OCI-LY7 (cell line): ENCODE data around the gene GNPTG. TPM values are rescaled to one million over a fixed set of nuclear protein-coding genes. Genes with fewer than 3 reads are reported as not detected.

Experiments
- BruUV-seq: library from RNA; stranded (reverse); fragments of 400-500 nt; replicated peaks from 2 replicates; lab custom pipeline; 2021; lab: Mats Ljungman, UMichigan
- CTCF ChIA-PET: fragments of 300-600 bp; sonication (Branson Sonifier 250); formaldehyde crosslinking; loops from one replicate; lab custom pipeline; 2022; ENCODE audit warnings: antibody characterized with exemption; ENCODE audit not compliant: unreplicated experiment; lab: Charles Lee
- POLR2A ChIA-PET: fragments of 300-600 bp; sonication (Branson Sonifier 250); formaldehyde crosslinking; loops from one replicate; lab custom pipeline; 2022; ENCODE audit warnings: antibody characterized with exemption; lab: Charles Lee
- DNase-seq: peaks from one replicate; pipeline ENCODE4 v3.0.0-alpha.2; 2015; ENCODE audit warnings: low spot score
- H2AFZ ChIP-seq: fragments of 200-600 bp; sonication (generic), shearing (Covaris generic); 2 replicates; pipeline ENCODE4 v1.6.1; 2014; ENCODE audit warnings: mild to moderate bottlenecking, antibody characterized with exemption, low read length, moderate library complexity
- H3K27ac ChIP-seq: fragments of 200-600 bp; sonication (generic); 2 replicates; pipeline ENCODE4 v1.5.1; 2014; ENCODE audit warnings: mixed run types, low read depth, mild to moderate bottlenecking, moderate library complexity, low read length, inconsistent platforms; ENCODE audit not compliant: poor library complexity, severe bottlenecking
- H3K36me3 ChIP-seq: fragments of 200-600 bp; sonication (generic); 2 replicates; pipeline ENCODE4 v1.6.1; 2014; ENCODE audit warnings: mild to moderate bottlenecking, antibody characterized with exemption, low read length, moderate library complexity, mixed read lengths; ENCODE audit not compliant: insufficient read depth
- H3K4me1 ChIP-seq: fragments of 200-600 bp; sonication (generic); 2 replicates; pipeline ENCODE4 v1.5.1; 2014; ENCODE audit warnings: mild to moderate bottlenecking, low read length; ENCODE audit not compliant: insufficient read depth, poor library complexity, severe bottlenecking
- H3K4me2 ChIP-seq: fragments of 200-600 bp; sonication (generic); 2 replicates; pipeline ENCODE4 v1.6.1; 2014; ENCODE audit warnings: mild to moderate bottlenecking, low read length
- H3K4me3 ChIP-seq: fragments of 200-600 bp; sonication (generic); 2 replicates; pipeline ENCODE4 v1.5.1; 2014; ENCODE audit warnings: mild to moderate bottlenecking, low read depth, low read length; ENCODE audit not compliant: poor library complexity, severe bottlenecking
- H3K79me2 ChIP-seq: fragments of 200-600 bp; sonication (generic); 2 replicates; pipeline ENCODE4 v1.6.1; 2016; ENCODE audit warnings: low read depth, mild to moderate bottlenecking, low read length, moderate library complexity, mixed read lengths; ENCODE audit not compliant: insufficient read depth
- H3K9me2 ChIP-seq: fragments of 200-600 bp; sonication (generic); 2 replicates; pipeline ENCODE4 v1.6.1; 2016; ENCODE audit warnings: mild to moderate bottlenecking, low read length, mixed read lengths; ENCODE audit not compliant: insufficient read depth
- H3K9me3 ChIP-seq: fragments of 200-600 bp; sonication (generic); 2 replicates; pipeline ENCODE4 v1.6.1; 2014; ENCODE audit warnings: mild to moderate bottlenecking, mixed run types, low read length, mixed read lengths
- H4K20me1 ChIP-seq: fragments of 200-600 bp; sonication (generic); 2 replicates; pipeline ENCODE4 v1.6.1; 2014; ENCODE audit warnings: mild to moderate bottlenecking, antibody characterized with exemption, low read length, moderate library complexity, mixed read lengths; ENCODE audit not compliant: insufficient read depth
- CTCF ChIP-seq: fragments of 200-600 bp; sonication (generic); conservative IDR thresholded peaks from 2 replicates; pipeline ENCODE4 v1.5.1; 2014; ENCODE audit warnings: mild to moderate bottlenecking, antibody characterized with exemption, low read length, moderate library complexity, mixed read lengths
- EZH2phosphoT487 ChIP-seq: fragments of 200-600 bp; sonication (generic); IDR thresholded peaks from 2 replicates; pipeline ENCODE4 v1.6.1; 2018; ENCODE audit warnings: low read depth, borderline replicate concordance, mild to moderate bottlenecking, mixed run types, antibody characterized with exemption, low read length, moderate library complexity, mixed read lengths
- intact Hi-C: fragments of 100-400 bp; cut with micrococcal nuclease; formaldehyde crosslinking; loops from one replicate; pipeline ENCODE4 v1.10.0; 2022; ENCODE audit not compliant: unreplicated experiment
- total RNA-seq, 2 experiments: library from RNA; depleted of rRNA in 1 of 2; stranded (reverse); fragments of >200 nt in 1 of 2; shearing (Covaris generic) in 1 of 2; gene quantifications; 2 replicates each; pipeline ENCODE4 v1.2.3, GENCODE V29; 2014 to 2022

Gene GNPTG
- total RNA-seq, 2 experiments from 2014 or later: 21.3 to 24.1 TPM

- no peak for DNase-seq
- Histone ChIP-seq H3K9me2 (no peaks in the 10 kb centered on the region), H2AFZ (no peak overlapping the region), H3K36me3 (no peaks in the 10 kb centered on the region), H3K4me2 (no peak overlapping the region), H3K4me3 (no peak overlapping the region), H3K4me1 (no peaks in the 10 kb centered on the region), H3K27ac (no peak overlapping the region), H4K20me1 (no peaks in the 10 kb centered on the region), H3K79me2 (no peaks in the 10 kb centered on the region), H3K9me3 (no peaks in the 10 kb centered on the region)
- CTCF ChIA-PET: no interaction called here
- TF ChIP-seq CTCF: no peak
- TF ChIP-seq EZH2phosphoT487: no peak
- POLR2A ChIA-PET: no interaction called here
- intact Hi-C loops: no loop called here
- BruUV-seq: no TSS peak
These were observed 43.8 kb downstream of the GNPTG start for GRCh38 chr16:1395444-1396031.

GRCh38 chr16:1397779-1398178 lies 46.0 kb downstream of the GNPTG start:
- intact Hi-C loops: no loop called here
- ChIA-PET POLR2A (no interaction called here), CTCF (no interaction called here)
- Histone ChIP-seq H3K4me1 (no peaks in the 10 kb centered on the region), H4K20me1 (no peaks in the 10 kb centered on the region), H3K4me2 (no peak overlapping the region), H3K79me2 (no peaks in the 10 kb centered on the region), H3K36me3 (peaks cover 11% of the 10 kb centered on the region; the same call in 1 of the 2 replicates), H3K27ac (no peak overlapping the region), H3K4me3 (no peak overlapping the region), H3K9me2 (no peaks in the 10 kb centered on the region), H2AFZ (no peak overlapping the region), H3K9me3 (no peaks in the 10 kb centered on the region)
- no peak for DNase-seq
- no peak for TF ChIP-seq EZH2phosphoT487
- BruUV-seq: no TSS peak

DNA sequence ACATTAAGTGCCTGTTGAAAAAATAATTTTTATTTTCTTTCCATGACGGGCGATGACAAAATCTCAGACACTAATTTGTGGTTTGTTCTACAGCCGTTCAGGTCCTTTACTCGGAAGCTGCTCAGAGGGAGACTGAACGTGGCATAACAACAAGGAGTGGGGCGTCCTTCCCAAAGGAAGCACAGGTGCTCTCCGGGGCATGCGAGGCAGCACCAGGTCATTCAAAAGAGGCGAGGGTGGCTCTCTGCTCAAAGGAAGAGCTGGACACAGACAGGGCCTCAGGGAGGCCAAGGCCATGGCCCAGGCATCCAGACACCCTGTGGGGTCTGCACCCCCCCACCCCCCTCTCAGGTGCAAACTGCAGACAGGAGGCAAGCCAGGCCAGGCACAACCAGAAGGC lies 46.6 kb downstream of the GNPTG start:
- Histone ChIP-seq H3K4me1 (no peaks in the 10 kb centered on the region), H2AFZ (no peak overlapping the region), H3K27ac (no peak overlapping the region), H4K20me1 (no peaks in the 10 kb centered on the region), H3K4me3 (no peak overlapping the region), H3K9me3 (no peaks in the 10 kb centered on the region), H3K36me3 (peaks cover 15% of the 10 kb centered on the region), H3K79me2 (no peaks in the 10 kb centered on the region), H3K4me2 (no peak overlapping the region), H3K9me2 (no peaks in the 10 kb centered on the region)
- TF ChIP-seq CTCF (no peak), EZH2phosphoT487 (no peak)
- POLR2A ChIA-PET: no interaction called here
- no TSS peak for BruUV-seq
- CTCF ChIA-PET: no interaction called here
- intact Hi-C loops: no loop called here
- DNase-seq: no peak
